NT2/D1 (cell line): ENCODE results near the gene GDF2.

Experiments
- YY1 ChIP-seq: IDR thresholded peaks from 2 replicates; pipeline ENCODE4 v1.6.1; 2011; ENCODE audit not compliant: insufficient read length, insufficient read depth
- ZNF274 ChIP-seq: IDR thresholded peaks from 2 replicates; pipeline ENCODE4 v1.6.1; 2011; ENCODE audit warnings: mild to moderate bottlenecking, low read depth, low read length

DNA sequence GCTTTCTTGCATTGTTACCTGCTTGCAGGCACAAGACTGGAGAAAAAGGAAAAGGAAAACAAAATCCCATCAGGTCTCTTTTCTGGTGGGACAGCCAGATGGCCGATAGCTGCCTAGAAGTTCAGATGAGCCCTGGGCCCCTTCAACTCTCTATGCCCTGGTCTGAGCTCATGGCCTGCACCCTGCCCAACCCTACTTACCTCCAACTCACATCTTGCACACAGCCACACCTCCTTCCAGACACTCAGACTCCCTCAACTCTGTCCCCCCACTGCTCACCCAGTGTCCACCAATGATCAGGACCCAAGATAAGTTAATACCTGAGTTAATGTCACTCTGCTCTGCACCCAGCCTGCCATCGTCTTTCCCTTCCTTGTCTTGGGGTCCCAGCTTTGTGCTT is 36.8 kb downstream of the GDF2 start:
- TF ChIP-seq ZNF274, result no peak
- no peak for TF ChIP-seq YY1
